ENCODE data around the gene TCP11L1. TPM values are rescaled to one million over a fixed set of nuclear protein-coding genes. Genes with fewer than 3 reads are reported as not detected.

The TCP11L1 gene
- total and polyA plus RNA-seq, 12 donors: 2.8 to 9.2 (median 6.2) TPM

DNA sequence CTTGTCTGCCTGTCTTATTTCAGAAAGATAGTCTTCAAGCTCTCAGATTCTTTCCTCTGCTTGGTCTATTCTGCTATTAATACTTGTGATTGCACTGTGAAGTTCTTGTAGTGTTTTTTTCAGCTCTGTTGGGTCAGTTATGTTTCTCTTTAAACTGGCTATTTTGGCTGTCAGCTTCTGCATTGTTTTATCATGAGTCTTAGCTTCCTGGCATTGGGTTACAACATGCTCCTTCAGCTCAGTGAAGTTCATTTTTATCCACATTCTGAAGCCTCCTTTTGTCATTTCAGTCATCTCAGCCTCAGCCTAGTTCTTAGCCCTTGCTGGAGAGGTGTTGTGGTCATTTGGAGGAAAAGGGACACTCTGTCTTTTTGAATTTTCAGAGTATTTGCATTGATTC lies 39.2 kb upstream of the TCP11L1 start:
- Histone ChIP-seq H3K27ac (no peak overlapping the region), H3K27me3 (no peaks in the 10 kb centered on the region), H3K9me3 (peaks cover 0 to 11% (median 0%) of the 10 kb centered on the region in 11 donors), H3K4me1 (no peaks in the 10 kb centered on the region), H3K4me3 (no peak overlapping the region), H3K36me3 (no peaks in the 10 kb centered on the region)
- intact Hi-C loops (cut with DNase I): no loop called here
- ATAC-seq: no peak
- TF ChIP-seq, protein P1, sequence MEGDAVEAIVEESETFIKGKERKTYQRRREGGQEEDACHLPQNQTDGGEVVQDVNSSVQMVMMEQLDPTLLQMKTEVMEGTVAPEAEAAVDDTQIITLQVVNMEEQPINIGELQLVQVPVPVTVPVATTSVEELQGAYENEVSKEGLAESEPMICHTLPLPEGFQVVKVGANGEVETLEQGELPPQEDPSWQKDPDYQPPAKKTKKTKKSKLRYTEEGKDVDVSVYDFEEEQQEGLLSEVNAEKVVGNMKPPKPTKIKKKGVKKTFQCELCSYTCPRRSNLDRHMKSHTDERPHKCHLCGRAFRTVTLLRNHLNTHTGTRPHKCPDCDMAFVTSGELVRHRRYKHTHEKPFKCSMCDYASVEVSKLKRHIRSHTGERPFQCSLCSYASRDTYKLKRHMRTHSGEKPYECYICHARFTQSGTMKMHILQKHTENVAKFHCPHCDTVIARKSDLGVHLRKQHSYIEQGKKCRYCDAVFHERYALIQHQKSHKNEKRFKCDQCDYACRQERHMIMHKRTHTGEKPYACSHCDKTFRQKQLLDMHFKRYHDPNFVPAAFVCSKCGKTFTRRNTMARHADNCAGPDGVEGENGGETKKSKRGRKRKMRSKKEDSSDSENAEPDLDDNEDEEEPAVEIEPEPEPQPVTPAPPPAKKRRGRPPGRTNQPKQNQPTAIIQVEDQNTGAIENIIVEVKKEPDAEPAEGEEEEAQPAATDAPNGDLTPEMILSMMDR (IDR thresholded peaks at IDR 0.05): no peak
- DNase-seq: no peak

- 76 to 84% methylated on average over 6 of the region's 6 CpGs for WGBS, 2 donors
- intact Hi-C loops (cut with DNase I): no loop called here
- H3K4me3 ChIP-seq: no peak overlapping the region
- H3K36me3 ChIP-seq: no peaks in the 10 kb centered on the region
- H3K4me1 ChIP-seq: no peaks in the 10 kb centered on the region
- TF ChIP-seq, protein P1 (IDR thresholded peaks at IDR 0.05): no peak
- H3K27me3 ChIP-seq: no peaks in the 10 kb centered on the region
- DNase-seq (no peak), ATAC-seq (no peak)
- H3K9me3 ChIP-seq: peaks cover 0 to 11% (median 0%) of the 10 kb centered on the region in 11 donors
- no peak overlapping the region for H3K27ac ChIP-seq
These were observed 38.1 kb upstream of the TCP11L1 start for GRCh38 chr11:33001281-33001680.

DNA sequence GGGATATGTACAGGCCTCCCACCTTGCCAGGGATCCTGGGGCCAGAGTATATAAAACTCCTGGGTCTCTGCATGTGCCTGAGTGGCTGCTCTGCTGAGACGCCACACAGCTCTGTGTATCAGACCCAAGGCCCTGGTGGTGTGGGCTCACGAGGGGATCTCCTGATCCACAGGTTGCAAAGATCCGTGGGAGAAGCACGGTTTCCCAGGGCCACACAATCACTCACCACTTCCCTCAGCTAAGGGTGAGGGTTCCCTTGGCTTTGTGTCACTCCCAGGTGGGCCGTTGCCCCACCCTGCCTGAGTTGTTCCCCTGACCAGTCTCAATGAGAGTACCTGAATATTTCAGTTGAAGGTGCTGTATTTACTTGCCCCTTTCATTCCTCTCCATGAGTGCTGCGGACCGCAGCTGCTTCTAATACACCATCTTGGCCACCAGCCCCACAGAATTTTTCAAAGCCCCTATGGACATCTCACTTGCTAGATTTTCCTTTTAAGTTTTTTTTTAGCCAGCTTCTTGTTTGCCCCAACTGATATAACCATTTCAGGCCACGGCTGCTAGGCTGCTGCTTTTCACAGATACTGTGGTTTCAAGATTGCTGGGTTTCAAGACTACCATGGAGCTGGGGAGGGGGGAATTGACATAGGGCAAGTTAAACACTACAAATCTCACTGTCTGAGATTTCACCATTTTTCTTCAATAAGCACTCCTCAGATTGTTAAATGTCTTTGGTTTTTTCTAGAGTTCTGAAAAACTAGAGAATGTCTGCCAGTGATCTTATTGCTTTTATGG lies 37.4 kb upstream of the TCP11L1 start:
- H3K9me3 ChIP-seq: peaks cover 0 to 11% (median 0%) of the 10 kb centered on the region in 11 donors
- no peaks in the 10 kb centered on the region for H3K4me1 ChIP-seq
- intact Hi-C loops (cut with DNase I): no loop called here
- WGBS, 2 donors: 88 to 90% methylated on average over 8 of the region's 8 CpGs
- no peak overlapping the region for H3K27ac ChIP-seq
- DNase-seq (no peak), ATAC-seq (no peak)
- H3K27me3 ChIP-seq: no peaks in the 10 kb centered on the region
- no peak overlapping the region for H3K4me3 ChIP-seq
- H3K36me3 ChIP-seq: no peaks in the 10 kb centered on the region
- TF ChIP-seq, protein P1 (IDR thresholded peaks at IDR 0.05): no peak

- ATAC-seq (no peak), DNase-seq (no peak)
- H3K4me1 ChIP-seq: no peaks in the 10 kb centered on the region
- peaks cover 0 to 8% (median 5%) of the 10 kb centered on the region in 7 donors for H3K27me3 ChIP-seq
- WGBS, 2 donors: 60 to 65% methylated on average over 2 of the region's 2 CpGs
- no peak overlapping the region for H3K4me3 ChIP-seq
- H3K36me3 ChIP-seq: no peaks in the 10 kb centered on the region
- no peaks in the 10 kb centered on the region for H3K9me3 ChIP-seq
- TF ChIP-seq, protein P1 (IDR thresholded peaks at IDR 0.05): no peak
- intact Hi-C loops (cut with DNase I): no loop called here
- H3K27ac ChIP-seq: no peak overlapping the region
These were observed 34.2 kb upstream of the TCP11L1 start for GRCh38 chr11:33005175-33005574.
